ENCODE results near the gene RPL27. TPM values are rescaled to one million over a fixed set of nuclear protein-coding genes. Genes with fewer than 3 reads are reported as not detected.

RPL27 gene
- total RNA-seq, 1 experiment from 2014 or later: 547 TPM

DNA sequence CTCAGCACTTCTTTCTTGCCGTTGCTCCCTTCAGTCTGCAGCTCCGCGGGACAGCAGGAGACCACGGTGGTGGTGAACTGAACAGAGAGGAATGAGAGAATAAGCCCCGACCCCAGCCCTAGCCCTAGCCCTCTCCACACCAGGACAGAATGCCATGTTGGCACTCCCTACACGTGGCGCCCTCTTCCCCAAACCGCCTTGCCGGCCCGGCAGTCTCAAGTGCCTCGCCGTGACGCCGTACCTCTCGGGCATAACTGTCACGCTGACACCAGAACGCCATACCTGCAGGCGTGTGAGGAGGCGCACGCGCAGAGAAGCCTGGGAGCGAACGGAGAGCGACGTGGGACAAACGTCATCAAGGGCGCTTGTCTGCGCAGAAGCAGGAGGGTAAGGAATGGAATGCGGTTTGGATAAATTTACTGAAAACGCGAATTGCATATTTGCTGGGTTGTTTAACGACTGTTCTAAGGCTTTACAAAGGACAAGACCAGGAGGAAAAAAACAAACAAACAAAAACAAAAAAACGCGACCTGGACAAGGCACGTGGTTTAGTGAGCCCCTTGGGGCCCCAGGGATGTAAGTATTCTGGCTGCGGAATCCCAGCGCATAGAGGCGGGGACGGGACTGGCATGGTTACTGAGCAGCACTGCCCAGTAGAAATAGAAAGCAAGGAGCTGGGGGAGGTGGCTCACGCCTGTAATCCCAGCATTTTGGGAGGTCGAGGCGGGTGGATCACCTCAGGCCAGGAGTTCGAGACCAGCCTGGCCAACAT is 33.9 kb upstream of the RPL27 start, which contains the start of gene AARSD1:
Gene AARSD1, minus strand, starts transcription at position 294 of the 772 bp plus-strand sequence. Its CDS starts 14 bp downstream, at position 280.
- BruUV-seq (replicated peaks): TSS peak; percentile 86
- Histone ChIP-seq H3K27me3 (replicated peaks; ENCODE audit: insufficient read depth, low read depth, low read length, poor library complexity) (no peaks in the 10 kb centered on the region), H3K4me1 (ENCODE audit: insufficient read depth, low read length, poor library complexity, severe bottlenecking) (no peaks in the 10 kb centered on the region), H3K27ac (ENCODE audit: low read depth, low read length, poor library complexity, severe bottlenecking) (peak within 1 kb of the TSS; percentile 58), H3K9me3 (ENCODE audit: low read depth, low read length, poor library complexity, severe bottlenecking) (no peaks in the 10 kb centered on the region), H3K36me3 (ENCODE audit: insufficient read depth, low read length, poor library complexity, severe bottlenecking) (peaks cover 4% of the 10 kb centered on the region), H3K4me3 (ENCODE audit: low read depth, low read length, poor library complexity, severe bottlenecking) (peak within 1 kb of the TSS; percentile 71)
- DNase-seq (ENCODE audit: low spot score): peak; percentile 88
- intact Hi-C loops (cut with micrococcal nuclease; ENCODE audit: unreplicated experiment): no loop called here
- TF ChIP-seq EZH2 (IDR thresholded peaks at IDR 0.05; ENCODE audit: borderline replicate concordance, low read depth, low read length, poor library complexity, severe bottlenecking): no peak
- TF ChIP-seq, protein P1, sequence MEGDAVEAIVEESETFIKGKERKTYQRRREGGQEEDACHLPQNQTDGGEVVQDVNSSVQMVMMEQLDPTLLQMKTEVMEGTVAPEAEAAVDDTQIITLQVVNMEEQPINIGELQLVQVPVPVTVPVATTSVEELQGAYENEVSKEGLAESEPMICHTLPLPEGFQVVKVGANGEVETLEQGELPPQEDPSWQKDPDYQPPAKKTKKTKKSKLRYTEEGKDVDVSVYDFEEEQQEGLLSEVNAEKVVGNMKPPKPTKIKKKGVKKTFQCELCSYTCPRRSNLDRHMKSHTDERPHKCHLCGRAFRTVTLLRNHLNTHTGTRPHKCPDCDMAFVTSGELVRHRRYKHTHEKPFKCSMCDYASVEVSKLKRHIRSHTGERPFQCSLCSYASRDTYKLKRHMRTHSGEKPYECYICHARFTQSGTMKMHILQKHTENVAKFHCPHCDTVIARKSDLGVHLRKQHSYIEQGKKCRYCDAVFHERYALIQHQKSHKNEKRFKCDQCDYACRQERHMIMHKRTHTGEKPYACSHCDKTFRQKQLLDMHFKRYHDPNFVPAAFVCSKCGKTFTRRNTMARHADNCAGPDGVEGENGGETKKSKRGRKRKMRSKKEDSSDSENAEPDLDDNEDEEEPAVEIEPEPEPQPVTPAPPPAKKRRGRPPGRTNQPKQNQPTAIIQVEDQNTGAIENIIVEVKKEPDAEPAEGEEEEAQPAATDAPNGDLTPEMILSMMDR (conservative IDR thresholded peaks at IDR 0.05; ENCODE audit: low read depth, low read length): no peak
- ChIA-PET POLR2A (ENCODE audit: low non-redundant PET) (no interaction called here), CTCF (interaction anchor here (1.2 kb wide), 1 partner anchor 34 kb away, joined by 3 read pairs; the partner anchor contains the start of gene RPL27)

GRCh38 chr17:42967925-42968324 is 30.3 kb upstream of the RPL27 start:
- Histone ChIP-seq H3K27me3 (replicated peaks; ENCODE audit: insufficient read depth, low read depth, low read length, poor library complexity) (no peaks in the 10 kb centered on the region), H3K36me3 (ENCODE audit: insufficient read depth, low read length, poor library complexity, severe bottlenecking) (no peaks in the 10 kb centered on the region), H3K27ac (ENCODE audit: low read depth, low read length, poor library complexity, severe bottlenecking) (no peak overlapping the region), H3K4me3 (ENCODE audit: low read depth, low read length, poor library complexity, severe bottlenecking) (no peak overlapping the region), H3K4me1 (ENCODE audit: insufficient read depth, low read length, poor library complexity, severe bottlenecking) (no peaks in the 10 kb centered on the region), H3K9me3 (ENCODE audit: low read depth, low read length, poor library complexity, severe bottlenecking) (no peaks in the 10 kb centered on the region)
- CTCF ChIA-PET: no interaction called here
- DNase-seq (ENCODE audit: low spot score): no peak
- intact Hi-C loops (cut with micrococcal nuclease; ENCODE audit: unreplicated experiment): no loop called here
- POLR2A ChIA-PET (ENCODE audit: low non-redundant PET): no interaction called here
- no TSS peak for BruUV-seq (replicated peaks)
- no peak for TF ChIP-seq EZH2 (IDR thresholded peaks at IDR 0.05; ENCODE audit: borderline replicate concordance, low read depth, low read length, poor library complexity, severe bottlenecking)
- TF ChIP-seq, protein P1 (conservative IDR thresholded peaks at IDR 0.05; ENCODE audit: low read depth, low read length): no peak

GRCh38 chr17:42969001-42969581 is 29.1 kb upstream of the RPL27 start:
- H3K9me3 ChIP-seq (ENCODE audit: low read depth, low read length, poor library complexity, severe bottlenecking): no peaks in the 10 kb centered on the region
- peak overlapping the region; percentile 30 for H3K27ac ChIP-seq (ENCODE audit: low read depth, low read length, poor library complexity, severe bottlenecking)
- peak; percentile 24 for DNase-seq (ENCODE audit: low spot score)
- no TSS peak for BruUV-seq (replicated peaks)
- H3K4me3 ChIP-seq (ENCODE audit: low read depth, low read length, poor library complexity, severe bottlenecking): no peak overlapping the region
- ChIA-PET CTCF (interaction anchor here (0.7 kb wide), 1 partner anchor 31 kb away, joined by 8 read pairs; no protein-coding TSS in a partner anchor), POLR2A (ENCODE audit: low non-redundant PET) (no interaction called here)
- no peak for TF ChIP-seq EZH2 (IDR thresholded peaks at IDR 0.05; ENCODE audit: borderline replicate concordance, low read depth, low read length, poor library complexity, severe bottlenecking)
- TF ChIP-seq, protein P1 (conservative IDR thresholded peaks at IDR 0.05; ENCODE audit: low read depth, low read length): no peak
- intact Hi-C loops (cut with micrococcal nuclease; ENCODE audit: unreplicated experiment): no loop called here
- H3K36me3 ChIP-seq (ENCODE audit: insufficient read depth, low read length, poor library complexity, severe bottlenecking): no peaks in the 10 kb centered on the region
- no peaks in the 10 kb centered on the region for H3K27me3 ChIP-seq (replicated peaks; ENCODE audit: insufficient read depth, low read depth, low read length, poor library complexity)
- no peaks in the 10 kb centered on the region for H3K4me1 ChIP-seq (ENCODE audit: insufficient read depth, low read length, poor library complexity, severe bottlenecking)

All from A673 (cell line).